Stromal cell of bone marrow (primary cell): ENCODE measurements around the gene INTS3.

Experiments
- DNase-seq: peaks from one replicate; pipeline ENCODE4 v3.0.0-alpha.2; 2012; ENCODE audit warnings: low read depth

INTS3 gene, protein sequence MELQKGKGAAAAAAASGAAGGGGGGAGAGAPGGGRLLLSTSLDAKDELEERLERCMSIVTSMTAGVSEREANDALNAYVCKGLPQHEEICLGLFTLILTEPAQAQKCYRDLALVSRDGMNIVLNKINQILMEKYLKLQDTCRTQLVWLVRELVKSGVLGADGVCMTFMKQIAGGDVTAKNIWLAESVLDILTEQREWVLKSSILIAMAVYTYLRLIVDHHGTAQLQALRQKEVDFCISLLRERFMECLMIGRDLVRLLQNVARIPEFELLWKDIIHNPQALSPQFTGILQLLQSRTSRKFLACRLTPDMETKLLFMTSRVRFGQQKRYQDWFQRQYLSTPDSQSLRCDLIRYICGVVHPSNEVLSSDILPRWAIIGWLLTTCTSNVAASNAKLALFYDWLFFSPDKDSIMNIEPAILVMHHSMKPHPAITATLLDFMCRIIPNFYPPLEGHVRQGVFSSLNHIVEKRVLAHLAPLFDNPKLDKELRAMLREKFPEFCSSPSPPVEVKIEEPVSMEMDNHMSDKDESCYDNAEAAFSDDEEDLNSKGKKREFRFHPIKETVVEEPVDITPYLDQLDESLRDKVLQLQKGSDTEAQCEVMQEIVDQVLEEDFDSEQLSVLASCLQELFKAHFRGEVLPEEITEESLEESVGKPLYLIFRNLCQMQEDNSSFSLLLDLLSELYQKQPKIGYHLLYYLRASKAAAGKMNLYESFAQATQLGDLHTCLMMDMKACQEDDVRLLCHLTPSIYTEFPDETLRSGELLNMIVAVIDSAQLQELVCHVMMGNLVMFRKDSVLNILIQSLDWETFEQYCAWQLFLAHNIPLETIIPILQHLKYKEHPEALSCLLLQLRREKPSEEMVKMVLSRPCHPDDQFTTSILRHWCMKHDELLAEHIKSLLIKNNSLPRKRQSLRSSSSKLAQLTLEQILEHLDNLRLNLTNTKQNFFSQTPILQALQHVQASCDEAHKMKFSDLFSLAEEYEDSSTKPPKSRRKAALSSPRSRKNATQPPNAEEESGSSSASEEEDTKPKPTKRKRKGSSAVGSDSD

DNA sequence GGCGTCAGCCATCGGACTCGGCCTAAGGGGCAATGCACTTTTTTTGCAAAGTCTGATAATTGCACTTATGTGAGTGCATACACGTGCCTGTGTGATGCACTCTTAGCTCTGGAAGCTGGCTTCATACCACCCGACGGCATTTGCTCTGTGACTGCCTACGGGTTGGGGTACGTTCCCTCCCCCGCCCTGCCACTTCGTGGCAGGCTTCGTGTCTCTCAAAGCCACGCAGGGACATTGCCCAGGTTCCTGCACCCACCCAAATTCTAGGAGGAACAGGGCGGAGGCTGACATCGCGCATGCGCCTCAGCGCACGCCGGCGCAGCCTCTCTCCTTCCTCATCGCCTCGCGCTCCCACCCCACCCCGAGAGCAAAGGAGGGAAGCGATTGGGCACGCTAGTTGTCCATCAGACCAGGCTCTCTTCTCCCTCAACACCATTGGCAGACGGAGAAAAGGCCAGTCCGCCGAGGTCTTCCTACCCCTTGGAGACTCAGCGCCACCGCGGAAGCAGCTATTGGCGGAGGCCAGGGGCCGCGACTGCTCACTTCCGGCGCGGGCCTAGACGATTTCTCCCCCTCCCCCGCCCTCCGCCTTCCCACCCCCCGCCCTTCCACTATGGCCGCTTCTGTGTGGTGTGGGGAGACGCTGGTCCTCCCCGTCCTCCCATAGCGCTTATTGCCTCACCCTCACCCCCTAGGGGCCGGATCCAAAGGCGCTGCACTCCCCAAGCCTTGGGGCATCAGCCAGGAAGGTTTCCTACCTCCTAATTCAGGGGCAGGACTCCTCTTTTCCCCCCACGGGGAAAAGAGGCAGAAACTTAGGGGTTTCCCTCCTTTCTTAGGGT lies at the start of gene INTS3:
INTS3 (plus strand) TSS at position 588 of the 842 bp plus-strand sequence. CDS start 585 bp downstream, outside the sequence.
- DNase-seq, result peak; percentile 100

DNA sequence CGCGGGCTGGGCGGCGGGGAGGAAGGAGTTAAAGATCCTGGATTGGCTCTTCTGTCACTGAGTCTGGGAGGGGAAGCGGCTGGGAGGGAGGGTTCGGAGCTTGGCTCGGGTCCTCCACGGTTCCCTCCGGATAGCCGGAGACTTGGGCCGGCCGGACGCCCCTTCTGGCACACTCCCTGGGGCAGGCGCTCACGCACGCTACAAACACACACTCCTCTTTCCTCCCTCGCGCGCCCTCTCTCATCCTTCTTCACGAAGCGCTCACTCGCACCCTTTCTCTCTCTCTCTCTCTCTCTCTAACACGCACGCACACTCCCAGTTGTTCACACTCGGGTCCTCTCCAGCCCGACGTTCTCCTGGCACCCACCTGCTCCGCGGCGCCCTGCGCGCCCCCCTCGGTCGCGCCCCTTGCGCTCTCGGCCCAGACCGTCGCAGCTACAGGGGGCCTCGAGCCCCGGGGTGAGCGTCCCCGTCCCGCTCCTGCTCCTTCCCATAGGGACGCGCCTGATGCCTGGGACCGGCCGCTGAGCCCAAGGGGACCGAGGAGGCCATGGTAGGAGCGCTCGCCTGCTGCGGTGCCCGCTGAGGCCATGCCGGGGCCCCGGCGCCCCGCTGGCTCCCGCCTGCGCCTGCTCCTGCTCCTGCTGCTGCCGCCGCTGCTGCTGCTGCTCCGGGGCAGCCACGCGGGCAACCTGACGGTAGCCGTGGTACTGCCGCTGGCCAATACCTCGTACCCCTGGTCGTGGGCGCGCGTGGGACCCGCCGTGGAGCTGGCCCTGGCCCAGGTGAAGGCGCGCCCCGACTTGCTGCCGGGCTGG lies 49.1 kb upstream of the INTS3 start, which contains the start of gene NPR1:
NPR1 (plus strand) TSS at position 170 of the 818 bp plus-strand sequence; CDS start at position 591, 421 bp downstream.
- DNase-seq, result no peak

DNA sequence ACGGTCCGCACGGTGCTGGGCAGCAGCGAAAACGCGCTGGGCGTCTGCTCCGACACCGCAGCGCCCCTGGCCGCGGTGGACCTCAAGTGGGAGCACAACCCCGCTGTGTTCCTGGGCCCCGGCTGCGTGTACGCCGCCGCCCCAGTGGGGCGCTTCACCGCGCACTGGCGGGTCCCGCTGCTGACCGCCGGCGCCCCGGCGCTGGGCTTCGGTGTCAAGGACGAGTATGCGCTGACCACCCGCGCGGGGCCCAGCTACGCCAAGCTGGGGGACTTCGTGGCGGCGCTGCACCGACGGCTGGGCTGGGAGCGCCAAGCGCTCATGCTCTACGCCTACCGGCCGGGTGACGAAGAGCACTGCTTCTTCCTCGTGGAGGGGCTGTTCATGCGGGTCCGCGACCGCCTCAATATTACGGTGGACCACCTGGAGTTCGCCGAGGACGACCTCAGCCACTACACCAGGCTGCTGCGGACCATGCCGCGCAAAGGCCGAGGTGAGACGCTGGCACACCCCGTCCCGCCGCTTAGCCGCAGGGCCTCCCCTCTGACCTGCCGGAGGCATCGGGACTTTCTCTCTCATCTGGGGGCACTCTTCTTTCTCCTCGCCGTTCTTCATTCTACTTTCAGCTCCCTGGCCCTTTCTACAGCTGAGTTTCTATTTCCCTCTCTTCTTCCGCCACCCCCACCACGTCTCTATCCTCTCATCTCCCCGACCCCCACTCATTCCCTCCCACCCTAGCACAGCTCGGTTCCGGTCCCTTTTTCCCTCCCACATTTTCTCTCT lies 48.3 kb upstream of the INTS3 start:
- DNase-seq, result no peak

DNA sequence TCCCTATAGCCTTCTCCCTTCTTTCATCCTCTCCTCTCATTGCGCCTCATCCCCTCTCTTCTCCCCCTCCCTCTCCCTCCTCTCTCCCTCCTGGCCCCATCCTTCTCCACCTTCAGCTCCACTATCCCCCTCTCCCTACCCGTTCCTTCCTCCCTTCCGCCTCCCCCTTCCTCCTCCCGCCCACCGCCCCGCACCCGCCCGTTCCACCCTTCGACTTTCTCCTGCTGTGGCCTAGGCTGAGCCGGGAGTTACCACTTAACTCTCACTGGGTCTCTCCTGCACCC lies 47.8 kb upstream of the INTS3 start:
- DNase-seq, result no peak

DNA sequence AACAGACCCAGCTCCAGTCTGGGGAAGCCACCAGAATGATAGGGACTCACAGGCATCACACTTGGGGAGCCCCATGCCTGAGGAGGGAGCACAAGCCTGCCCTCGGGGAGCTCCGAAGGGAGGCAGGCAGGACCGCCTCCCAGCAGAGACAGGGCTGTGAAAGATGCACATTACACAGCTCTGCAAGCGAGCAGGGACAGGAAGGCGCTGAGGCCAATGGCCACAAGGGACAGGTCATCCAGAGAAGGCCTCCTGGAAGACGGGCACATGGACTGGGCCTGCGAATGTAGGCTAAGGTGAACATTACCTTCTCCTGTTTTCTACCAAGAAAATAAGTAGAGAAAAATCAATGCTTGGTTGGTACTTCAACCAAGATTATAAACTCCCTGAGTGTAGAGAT lies 45.1 kb upstream of the INTS3 start:
- no peak for DNase-seq

DNA sequence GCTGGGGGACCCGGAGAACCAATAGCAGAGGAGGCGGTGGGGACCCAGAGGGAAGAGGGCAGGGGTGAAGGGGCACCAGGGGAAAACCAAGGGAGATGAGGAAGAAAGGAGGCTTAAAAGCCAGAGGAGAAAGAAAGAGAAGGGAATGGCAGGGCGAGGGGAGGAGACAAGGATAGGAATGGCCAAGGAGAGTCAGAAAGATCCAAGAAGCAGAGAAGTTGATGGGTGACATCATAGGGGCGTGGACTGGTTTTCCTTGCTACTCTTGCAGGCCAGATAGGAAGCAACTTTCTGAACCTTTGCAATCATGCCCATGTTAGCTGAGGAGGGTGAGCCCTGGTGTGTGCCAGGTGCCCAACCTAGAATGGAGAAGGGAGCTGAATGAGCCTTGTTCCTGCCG lies 44.0 kb upstream of the INTS3 start:
- no peak for DNase-seq

DNA sequence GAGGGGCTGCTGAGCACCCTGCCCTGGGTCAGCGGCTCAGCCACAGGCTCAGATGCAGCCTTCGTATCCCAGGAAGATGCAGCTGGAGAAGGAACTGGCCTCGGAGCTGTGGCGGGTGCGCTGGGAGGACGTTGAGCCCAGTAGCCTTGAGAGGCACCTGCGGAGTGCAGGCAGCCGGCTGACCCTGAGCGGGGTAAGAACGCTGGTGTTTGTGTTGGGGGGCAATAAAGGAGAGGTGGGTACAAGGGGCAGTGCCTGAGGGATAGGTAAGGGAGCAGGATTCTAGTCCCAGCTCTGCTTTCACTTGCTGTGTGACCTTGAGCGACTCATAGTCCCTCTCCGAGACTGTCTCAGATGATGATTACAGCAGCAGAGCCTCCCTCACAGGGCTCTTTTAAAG lies 43.0 kb upstream of the INTS3 start:
- no peak for DNase-seq

DNA sequence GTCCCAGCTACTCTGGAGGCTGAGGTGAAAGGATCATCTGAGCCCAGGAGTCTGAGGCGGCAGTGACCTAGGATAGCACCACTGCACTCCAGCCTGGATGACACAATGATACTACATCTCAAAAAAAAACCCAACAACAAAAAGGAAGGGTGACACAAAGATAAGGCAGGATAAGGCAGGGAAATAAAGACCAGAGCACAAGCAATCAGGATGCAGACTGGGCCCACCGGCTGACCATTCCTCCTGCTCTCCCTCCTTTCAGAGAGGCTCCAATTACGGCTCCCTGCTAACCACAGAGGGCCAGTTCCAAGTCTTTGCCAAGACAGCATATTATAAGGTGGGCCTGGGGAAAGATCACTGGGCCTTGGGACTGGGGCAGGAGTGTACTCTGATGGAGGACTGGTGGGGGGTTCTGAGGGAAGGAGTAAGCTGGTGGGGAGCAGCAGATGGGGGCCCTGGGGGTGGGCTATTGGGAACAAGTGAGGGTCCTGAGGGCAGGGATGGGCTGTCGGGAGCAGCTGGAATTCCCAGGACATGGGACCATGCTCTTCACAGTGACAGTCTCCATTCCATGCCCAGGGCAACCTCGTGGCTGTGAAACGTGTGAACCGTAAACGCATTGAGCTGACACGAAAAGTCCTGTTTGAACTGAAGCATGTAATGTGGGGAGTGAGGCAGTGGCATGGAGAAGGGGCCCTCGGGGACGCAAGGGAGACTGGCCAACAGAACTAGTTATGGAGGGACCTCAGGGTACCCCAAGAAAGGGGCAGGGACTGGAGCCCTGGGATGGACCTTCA lies 42.1 kb upstream of the INTS3 start:
- no peak for DNase-seq

DNA sequence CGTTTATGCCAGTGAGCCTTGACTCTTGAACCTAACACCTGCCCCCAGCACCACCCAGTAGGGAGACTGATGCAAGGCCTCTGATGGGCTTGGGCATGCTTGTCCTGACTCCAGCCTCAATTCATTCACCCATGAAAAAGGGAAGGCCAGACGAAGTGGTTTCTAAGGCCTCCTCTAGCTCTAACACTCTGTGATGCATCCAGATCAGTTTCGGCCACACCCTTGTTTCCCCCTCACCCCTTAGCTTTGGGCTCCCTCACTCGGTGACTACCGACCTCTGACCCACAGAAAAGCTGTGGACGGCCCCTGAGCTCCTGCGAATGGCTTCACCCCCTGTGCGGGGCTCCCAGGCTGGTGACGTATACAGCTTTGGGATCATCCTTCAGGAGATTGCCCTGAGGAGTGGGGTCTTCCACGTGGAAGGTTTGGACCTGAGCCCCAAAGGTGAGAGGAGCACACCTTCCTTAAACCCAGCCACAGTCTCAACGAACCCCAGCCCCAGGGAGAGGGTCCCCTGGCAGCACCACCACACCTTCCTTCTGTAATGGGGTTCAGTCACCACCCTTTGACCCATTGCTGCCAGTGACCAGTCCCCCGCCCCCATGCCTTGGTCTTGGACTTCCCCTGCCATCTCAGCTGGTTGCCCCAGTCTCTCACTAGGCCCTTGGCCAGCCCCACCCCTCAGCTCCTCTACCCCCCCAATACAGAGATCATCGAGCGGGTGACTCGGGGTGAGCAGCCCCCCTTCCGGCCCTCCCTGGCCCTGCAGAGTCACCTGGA lies 40.3 kb upstream of the INTS3 start:
- no peak for DNase-seq

DNA sequence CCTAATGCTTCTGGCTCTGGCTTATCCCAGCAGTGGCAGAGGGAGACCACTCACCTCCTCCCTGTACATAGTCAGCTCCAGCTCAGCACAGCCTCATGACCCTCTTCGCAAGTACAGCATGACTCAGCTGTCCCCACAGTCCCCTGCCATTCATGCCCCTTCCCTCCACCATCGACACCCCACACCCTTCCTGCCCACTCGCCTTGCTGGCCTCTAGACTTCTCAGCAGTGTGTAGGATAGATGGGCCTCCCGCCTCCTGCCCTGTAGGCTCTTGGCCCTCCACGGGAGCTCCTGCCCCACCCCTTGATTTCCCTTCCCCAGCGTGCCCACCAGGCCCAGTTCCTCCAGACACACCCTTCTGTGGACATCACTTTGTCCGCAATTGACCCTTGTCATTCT lies 39.6 kb upstream of the INTS3 start:
- no peak for DNase-seq

DNA sequence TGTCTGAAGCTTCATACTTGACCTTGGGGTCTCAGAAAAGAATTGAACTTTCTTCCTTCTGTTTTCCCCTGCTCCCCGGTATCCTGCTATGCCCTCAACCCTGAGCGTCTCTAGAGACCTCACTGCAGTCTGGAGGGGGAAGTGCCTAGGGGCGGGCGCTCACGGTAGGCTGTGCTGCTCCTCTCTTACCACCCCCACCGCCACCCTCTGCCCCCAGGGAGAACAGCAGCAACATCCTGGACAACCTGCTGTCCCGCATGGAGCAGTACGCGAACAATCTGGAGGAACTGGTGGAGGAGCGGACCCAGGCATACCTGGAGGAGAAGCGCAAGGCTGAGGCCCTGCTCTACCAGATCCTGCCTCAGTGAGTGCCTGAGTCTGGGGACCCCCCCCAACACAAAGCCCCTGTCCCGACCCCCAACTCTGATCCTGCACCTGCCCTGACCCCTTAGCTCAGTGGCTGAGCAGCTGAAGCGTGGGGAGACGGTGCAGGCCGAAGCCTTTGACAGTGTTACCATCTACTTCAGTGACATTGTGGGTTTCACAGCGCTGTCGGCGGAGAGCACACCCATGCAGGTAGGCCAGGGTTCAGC lies 39.0 kb upstream of the INTS3 start:
- no peak for DNase-seq

DNA sequence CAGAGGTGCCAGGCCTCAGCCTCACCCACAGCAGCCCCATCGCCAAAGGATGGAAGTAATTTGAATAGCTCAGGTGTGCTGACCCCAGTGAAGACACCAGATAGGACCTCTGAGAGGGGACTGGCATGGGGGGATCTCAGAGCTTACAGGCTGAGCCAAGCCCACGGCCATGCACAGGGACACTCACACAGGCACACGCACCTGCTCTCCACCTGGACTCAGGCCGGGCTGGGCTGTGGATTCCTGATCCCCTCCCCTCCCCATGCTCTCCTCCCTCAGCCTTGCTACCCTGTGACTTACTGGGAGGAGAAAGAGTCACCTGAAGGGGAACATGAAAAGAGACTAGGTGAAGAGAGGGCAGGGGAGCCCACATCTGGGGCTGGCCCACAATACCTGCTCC lies 34.4 kb upstream of the INTS3 start:
- DNase-seq, result no peak

DNA sequence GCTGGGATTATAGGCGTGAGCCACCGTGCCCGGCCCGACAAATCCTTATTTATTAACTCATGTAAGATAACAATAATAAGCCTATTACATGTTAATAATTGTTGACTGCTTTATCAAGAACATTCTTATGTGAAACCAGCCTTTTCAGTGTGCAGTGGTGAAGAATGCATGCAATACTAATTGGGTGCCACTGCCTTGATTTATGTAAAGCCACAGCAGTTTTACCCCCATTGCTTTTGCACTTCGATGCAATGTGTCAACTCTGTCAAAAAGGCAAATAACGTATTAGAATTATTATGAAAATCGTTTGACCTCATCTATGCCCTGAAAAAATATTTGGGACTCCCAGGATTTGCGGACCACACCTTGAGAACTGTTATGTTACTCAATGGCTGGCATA lies 31.1 kb upstream of the INTS3 start:
- DNase-seq, result no peak

DNA sequence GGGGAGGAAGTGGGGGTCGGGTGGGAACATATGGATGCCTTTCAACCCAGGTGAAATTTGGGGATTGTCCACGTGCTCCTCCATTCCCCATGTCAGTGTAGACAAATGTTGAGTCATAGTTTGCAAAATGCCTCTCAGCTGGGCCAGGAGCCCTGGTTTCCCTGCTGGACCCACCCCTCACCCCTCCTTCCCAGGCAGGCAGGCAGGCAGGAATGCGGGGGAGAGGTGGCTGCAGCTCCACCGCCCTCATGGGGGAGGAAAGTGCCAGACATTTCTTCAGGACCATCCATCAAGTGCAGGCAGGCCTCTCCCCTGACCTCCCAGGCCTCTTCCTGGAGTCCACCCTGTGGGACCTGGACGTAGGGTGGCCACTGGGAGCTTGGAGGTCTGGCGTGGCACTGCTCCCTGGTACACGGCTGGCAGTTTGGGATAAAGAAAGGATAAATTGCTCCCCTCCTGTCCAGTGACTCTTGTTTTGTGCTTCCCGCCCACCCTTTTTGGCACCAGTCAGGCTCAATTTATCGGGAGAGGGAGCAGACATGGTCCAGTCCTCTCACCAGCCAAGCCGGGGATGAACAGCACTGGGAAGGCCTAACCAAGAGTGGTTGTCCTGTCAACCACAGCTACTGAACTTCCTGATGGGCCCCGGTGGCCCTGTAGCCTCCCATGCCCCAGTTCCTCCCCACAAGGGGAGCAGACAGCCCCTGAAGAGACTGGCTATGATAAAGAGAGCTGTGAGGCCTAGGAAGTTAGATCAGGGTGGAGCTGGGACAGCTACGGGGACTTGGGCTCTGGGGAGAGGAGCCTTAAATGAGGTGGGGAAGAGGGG lies 30.4 kb upstream of the INTS3 start:
- DNase-seq, result no peak

DNA sequence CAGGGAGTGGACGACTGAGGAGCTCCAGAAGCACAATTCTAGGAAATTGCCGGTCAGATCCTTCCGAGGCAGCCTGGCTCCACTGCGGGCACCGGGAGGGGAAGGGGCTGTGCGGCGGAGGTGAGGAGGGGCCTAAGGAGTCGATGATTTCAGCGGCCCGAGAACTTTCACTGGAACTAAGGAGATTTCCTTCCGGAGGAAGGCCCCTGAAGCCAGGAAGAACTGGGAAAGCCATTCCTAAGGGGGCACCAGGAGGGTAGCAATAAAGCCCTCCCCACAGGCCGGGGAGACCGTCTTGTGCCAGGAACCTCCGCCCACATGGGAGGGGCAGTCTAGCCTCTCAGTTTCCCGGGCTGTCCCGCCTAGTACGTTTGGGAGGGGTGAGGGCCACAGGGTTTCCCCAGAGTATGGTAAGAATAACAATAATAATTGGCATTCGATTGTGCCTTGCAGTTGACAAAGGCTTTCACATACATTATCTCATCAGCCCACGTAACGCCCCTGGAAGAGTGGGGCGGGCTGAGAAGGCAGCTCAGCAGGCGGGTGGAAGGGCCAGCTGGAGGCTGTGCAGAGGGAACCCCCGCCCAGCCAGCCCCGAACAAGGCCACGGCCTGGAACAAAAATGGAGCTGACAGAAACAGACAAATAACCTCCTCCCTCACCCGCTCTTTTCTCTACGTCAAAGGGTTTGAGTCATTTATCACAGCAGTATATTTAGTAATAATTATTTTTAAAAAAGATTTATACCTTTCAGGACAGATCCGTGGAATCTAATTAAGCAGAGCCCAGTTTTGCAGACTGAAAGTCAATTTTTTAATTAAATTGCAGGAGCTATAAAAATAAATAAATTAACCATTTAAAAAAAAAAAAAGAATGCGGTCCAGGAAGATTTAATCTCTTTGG lies 29.6 kb upstream of the INTS3 start:
- no peak for DNase-seq
